OCI-LY7 (cell line): ENCODE results near the gene KCNMA1.

Source experiments
- CTCF ChIP-seq: fragments of 200-600 bp; sonication (generic); conservative IDR thresholded peaks from 2 replicates; pipeline ENCODE4 v1.5.1; 2014; ENCODE audit warnings: mild to moderate bottlenecking, antibody characterized with exemption, low read length, moderate library complexity, mixed read lengths
- EZH2phosphoT487 ChIP-seq: fragments of 200-600 bp; sonication (generic); IDR thresholded peaks from 2 replicates; pipeline ENCODE4 v1.6.1; 2018; ENCODE audit warnings: low read depth, borderline replicate concordance, mild to moderate bottlenecking, mixed run types, antibody characterized with exemption, low read length, moderate library complexity, mixed read lengths

GRCh38 chr10:77421591-77421990, 216.0 kb downstream of the KCNMA1 start:
- TF ChIP-seq CTCF (no peak), EZH2phosphoT487 (no peak)
